Stimulated activated naive CD8-positive, alpha-beta T cell treated with anti-CD3 and anti-CD28 coated beads, Interleukin-15, amount 100 ng/mL, for 72 hours (primary cell): ENCODE measurements around the gene LCN15.

Experiments
- ATAC-seq: fragments of 150-1000 bp; cut with Tn5 transposase; 2 replicates; pipeline ENCODE4 v1.10.0; 2021; ENCODE audit warnings: mild to moderate bottlenecking, moderate library complexity
- DNase-seq, 2 donors: peaks; one replicate each; pipeline ENCODE4 v3.0.0; 2021 to 2022
- H3K27ac Mint-ChIP-seq, 2 donors: one replicate each; pipeline ENCODE4 v1.8.0; 2022; ENCODE audit warnings: mild to moderate bottlenecking in 2 of 2, mixed read lengths in 2 of 2, moderate library complexity in 2 of 2
- H3K27me3 Mint-ChIP-seq: one replicate; pipeline ENCODE4 v1.8.0; 2022; ENCODE audit warnings: mixed read lengths
- H3K4me1 Mint-ChIP-seq: one replicate; pipeline ENCODE4 v1.8.0; 2022; ENCODE audit warnings: mild to moderate bottlenecking, mixed read lengths
- H3K4me3 Mint-ChIP-seq, 2 donors: one replicate each; pipeline ENCODE4 v1.8.0; 2022; ENCODE audit warnings: mild to moderate bottlenecking in 2 of 2, mixed read lengths in 2 of 2, moderate library complexity in 1 of 2
- H3K9me3 Mint-ChIP-seq, 2 donors: one replicate each; pipeline ENCODE4 v1.8.0; 2022; ENCODE audit warnings: mixed read lengths in 2 of 2

LCN15 gene

DNA sequence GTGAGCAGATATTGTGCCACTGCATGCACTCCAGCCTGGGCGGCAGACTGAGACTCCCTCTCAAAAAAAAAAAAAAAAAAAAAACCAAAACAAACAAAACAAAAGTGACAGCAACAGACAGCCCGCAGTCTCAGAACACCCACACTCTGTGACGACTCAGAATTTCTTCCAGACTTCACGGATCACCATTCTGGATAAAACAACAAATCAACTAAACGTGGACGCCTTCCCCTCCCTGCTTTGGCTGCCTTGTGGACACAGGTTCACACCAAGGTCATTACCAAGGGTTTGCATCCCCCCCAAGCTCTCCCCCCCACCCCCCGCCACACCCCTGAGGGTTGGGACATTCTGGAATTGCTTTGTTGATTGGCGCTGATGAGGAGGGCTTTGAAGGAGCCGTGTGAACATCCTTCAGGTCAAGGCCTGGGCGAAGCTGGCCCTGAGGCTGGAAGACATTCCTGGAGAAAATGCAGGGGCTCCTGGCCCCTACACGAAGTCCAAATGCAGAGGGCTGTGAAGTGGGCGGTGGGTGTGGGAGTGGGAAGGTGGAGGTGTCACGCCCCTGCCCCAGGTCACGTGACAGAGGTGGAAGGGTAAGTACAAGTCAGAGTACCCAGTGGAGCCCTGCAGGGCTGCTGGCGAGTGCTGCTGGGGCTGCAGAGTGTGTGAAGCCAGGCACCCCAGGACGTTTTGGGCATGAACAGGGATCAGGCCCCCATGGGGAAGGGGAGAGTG, 31.7 kb downstream of the LCN15 start:
- H3K27me3 Mint-ChIP-seq = no peaks in the 10 kb centered on the region
- H3K4me1 Mint-ChIP-seq = peaks cover 34% of the 10 kb centered on the region
- ATAC-seq (no peak), DNase-seq (no peak)
- no peak overlapping the region for H3K27ac Mint-ChIP-seq
- H3K4me3 Mint-ChIP-seq = no peak overlapping the region
- no peaks in the 10 kb centered on the region for H3K9me3 Mint-ChIP-seq

DNA sequence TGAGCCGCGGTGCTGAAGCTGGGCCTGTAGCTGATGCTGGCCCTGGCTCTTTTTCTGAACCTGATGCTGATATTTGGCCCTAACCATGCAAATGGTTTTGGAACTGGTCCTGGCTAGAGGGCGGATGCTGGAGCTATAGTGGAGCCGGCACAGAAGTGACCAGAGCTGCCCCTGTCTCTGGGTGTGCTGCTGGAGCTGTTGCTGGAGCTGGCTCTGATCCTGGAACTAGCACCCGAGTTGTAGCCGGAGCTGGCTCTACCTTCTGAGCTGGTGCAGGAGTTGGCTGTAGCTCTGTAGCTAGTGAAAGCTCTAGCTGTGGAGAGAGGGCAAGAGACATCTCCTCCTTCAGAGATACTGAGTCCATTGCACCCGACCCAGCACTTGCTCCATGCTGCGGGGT, 34.4 kb downstream of the LCN15 start:
- no peak overlapping the region for H3K27ac Mint-ChIP-seq

GRCh38 chr9:136729144-136729543, 35.2 kb downstream of the LCN15 start:
- H3K9me3 Mint-ChIP-seq = no peaks in the 10 kb centered on the region
- H3K27me3 Mint-ChIP-seq = no peaks in the 10 kb centered on the region
- ATAC-seq = no peak
- H3K4me3 Mint-ChIP-seq = peak overlapping the region; percentile 67 to 69
- no peak for DNase-seq
- no peak overlapping the region for H3K27ac Mint-ChIP-seq
- H3K4me1 Mint-ChIP-seq = peaks cover 55% of the 10 kb centered on the region

More for the DNA sequence above, 34.4 kb downstream of the LCN15 start:
- ATAC-seq (no peak), DNase-seq (no peak)
- no peaks in the 10 kb centered on the region for H3K27me3 Mint-ChIP-seq
- peaks cover 55% of the 10 kb centered on the region for H3K4me1 Mint-ChIP-seq
- peak overlapping the region; percentile 67 to 69 for H3K4me3 Mint-ChIP-seq
- no peaks in the 10 kb centered on the region for H3K9me3 Mint-ChIP-seq

DNA sequence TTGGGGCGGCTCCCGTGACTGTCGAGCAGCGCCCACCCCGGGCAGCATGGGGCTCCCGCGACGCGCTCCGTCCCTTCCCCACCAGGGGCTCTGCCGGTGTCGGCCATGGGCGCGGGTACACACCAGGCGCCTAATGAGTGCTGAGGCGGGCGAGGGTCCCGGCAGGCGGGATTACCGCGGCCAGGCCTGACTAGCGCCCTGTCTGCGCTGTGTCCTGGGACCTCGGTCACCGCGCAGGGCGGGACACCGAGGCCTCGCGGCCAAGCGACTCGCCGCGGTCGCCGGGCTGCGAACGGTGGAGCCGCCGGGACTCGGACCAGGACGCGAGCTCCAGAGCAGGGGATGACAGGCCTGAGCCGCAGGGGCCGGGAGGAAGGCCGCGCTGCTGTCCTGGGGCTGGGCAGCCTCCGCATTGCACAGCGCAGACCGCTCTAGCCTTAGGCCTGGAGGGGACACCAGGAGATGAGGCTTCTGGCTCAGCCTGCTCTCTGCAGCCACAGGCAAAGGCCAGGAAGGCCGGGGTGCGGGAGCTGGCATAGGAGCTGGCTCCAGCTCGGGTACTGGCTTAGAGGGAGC, 35.7 kb downstream of the LCN15 start:
- H3K27ac Mint-ChIP-seq = peak overlapping the region in 1 of 2 donors; percentile 95
- no peaks in the 10 kb centered on the region for H3K9me3 Mint-ChIP-seq
- H3K4me1 Mint-ChIP-seq = peaks cover 56% of the 10 kb centered on the region
- H3K4me3 Mint-ChIP-seq = peak overlapping the region; percentile 67 to 69
- no peak for DNase-seq
- no peaks in the 10 kb centered on the region for H3K27me3 Mint-ChIP-seq
- peak; percentile 40 for ATAC-seq

DNA sequence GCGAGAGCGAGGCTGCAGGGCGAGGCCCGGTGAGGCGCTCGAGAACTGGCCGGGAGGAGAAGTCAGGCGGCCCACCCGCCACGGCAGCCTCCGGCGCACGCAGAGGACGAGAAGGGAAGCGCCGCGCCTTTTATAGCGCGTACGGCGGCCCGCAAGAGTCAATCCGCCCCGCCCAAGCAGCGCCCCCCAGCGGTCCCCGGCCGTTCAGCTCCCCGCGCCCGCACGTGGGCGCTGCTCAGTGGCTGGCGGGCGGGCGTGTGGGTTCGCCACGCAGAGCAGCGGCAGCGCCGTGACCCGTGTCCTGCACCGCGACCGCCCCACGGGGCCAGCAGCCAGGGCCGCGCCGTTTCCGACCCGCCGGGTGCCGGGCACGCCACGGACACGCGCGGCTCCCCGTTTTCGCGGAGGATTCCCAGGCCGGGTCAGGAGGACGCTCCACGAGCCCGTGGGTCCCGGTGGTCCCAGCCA, 36.2 kb downstream of the LCN15 start:
- Mint-ChIP-seq H3K4me1 (peaks cover 61% of the 10 kb centered on the region), H3K27me3 (no peaks in the 10 kb centered on the region), H3K27ac (peak overlapping the region in 1 of 2 donors; percentile 95), H3K9me3 (no peaks in the 10 kb centered on the region), H3K4me3 (peak overlapping the region; percentile 95 to 98)
- DNase-seq (peak; percentile 94 to 96), ATAC-seq (peak; percentile 78)

DNA sequence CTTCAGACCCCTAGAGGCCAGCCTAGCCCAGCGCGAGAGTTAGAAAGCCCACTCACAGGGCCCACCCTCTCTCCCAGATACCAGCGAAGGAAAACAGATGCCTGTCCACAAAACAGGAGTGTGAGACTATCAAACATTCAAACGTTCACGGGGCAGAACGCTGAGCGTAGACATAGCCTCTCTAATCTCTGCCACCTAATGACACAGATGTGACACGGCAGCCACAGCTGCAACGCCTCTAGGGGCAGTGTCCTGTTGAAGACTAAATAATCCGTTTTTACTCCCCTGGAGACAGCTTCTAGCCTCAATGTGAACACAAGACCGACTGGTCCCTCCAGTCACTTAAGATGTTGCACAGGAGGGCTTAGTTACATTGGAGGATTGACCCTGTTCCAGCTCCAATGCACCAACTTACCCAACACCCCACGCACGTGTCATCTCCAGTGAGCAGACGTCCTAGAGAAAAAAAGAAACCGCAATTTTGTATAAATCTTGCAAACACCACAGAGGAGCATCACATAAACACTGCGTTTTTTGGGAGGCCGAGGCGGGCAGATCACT, 37.6 kb downstream of the LCN15 start:
- DNase-seq (peak; percentile 44 to 59), ATAC-seq (peak; percentile 71)
- Mint-ChIP-seq H3K4me3 (peak overlapping the region; percentile 95 to 98), H3K4me1 (peaks cover 52% of the 10 kb centered on the region), H3K27me3 (no peaks in the 10 kb centered on the region), H3K9me3 (no peaks in the 10 kb centered on the region), H3K27ac (peak overlapping the region; percentile 98 to 99)

DNA sequence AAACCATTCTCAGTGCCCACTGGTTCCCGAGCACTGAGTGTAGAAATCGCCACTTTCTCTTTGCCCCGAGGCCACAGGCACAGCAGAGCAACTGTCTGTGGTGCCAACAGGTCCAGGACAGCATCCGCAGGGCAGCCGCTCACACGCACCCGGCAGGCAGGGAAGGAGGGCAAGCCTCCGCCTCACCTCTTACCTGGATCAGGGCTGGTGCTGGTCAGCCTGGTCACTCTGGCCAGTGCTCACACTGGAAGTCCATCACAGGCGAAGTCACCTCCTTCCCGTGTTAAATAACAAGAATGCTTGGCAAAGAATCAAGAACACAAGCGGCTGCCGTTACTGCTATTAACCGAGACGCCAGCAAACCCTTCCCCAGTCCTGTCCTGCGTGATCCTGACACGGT, 38.2 kb downstream of the LCN15 start:
- ATAC-seq (no peak), DNase-seq (no peak)
- H3K4me1 Mint-ChIP-seq = peaks cover 54% of the 10 kb centered on the region
- no peaks in the 10 kb centered on the region for H3K27me3 Mint-ChIP-seq
- H3K9me3 Mint-ChIP-seq = no peaks in the 10 kb centered on the region
- peak overlapping the region; percentile 98 to 99 for H3K27ac Mint-ChIP-seq
- H3K4me3 Mint-ChIP-seq = peak overlapping the region; percentile 95 to 98

DNA sequence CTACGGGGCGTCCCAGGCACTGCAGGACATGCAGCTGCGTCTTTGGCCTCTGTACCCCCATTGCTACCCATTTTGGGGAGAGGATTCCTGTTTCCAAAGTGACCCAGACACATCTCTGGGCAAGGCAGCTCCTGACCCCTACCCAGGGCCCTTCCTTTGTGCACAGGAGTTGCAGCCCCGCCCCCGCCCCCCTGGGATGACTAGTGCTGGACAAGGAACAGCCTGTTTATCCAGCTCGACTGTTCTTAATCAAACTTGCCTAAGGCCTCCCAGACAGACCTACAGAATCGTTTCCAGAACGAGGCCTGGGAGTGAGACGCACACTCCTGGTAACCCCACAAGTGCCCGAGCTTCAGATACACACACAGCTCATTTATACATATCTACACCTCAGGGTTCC, 38.7 kb downstream of the LCN15 start:
- no peak overlapping the region for H3K27ac Mint-ChIP-seq
- no peaks in the 10 kb centered on the region for H3K27me3 Mint-ChIP-seq
- no peaks in the 10 kb centered on the region for H3K9me3 Mint-ChIP-seq
- H3K4me1 Mint-ChIP-seq = peaks cover 56% of the 10 kb centered on the region
- no peak for ATAC-seq
- no peak for DNase-seq
- H3K4me3 Mint-ChIP-seq = peak overlapping the region; percentile 95 to 98

GRCh38 chr9:136724772-136725171, 39.5 kb downstream of the LCN15 start:
- Mint-ChIP-seq H3K27me3 (no peaks in the 10 kb centered on the region), H3K4me1 (peaks cover 56% of the 10 kb centered on the region), H3K4me3 (peak overlapping the region in 1 of 2 donors; percentile 26), H3K9me3 (no peaks in the 10 kb centered on the region), H3K27ac (peak overlapping the region in 1 of 2 donors; percentile 57)
- DNase-seq = no peak
- no peak for ATAC-seq

- H3K27me3 Mint-ChIP-seq = no peaks in the 10 kb centered on the region
- H3K27ac Mint-ChIP-seq = peak overlapping the region in 1 of 2 donors; percentile 33
- no peak overlapping the region for H3K4me3 Mint-ChIP-seq
- ATAC-seq (no peak), DNase-seq (no peak)
- peaks cover 54% of the 10 kb centered on the region for H3K4me1 Mint-ChIP-seq
- H3K9me3 Mint-ChIP-seq = no peaks in the 10 kb centered on the region
These were observed 40.3 kb downstream of the LCN15 start for GRCh38 chr9:136723989-136724388.

GRCh38 chr9:136723362-136723976, 40.8 kb downstream of the LCN15 start:
- Mint-ChIP-seq H3K27ac (peak overlapping the region in 1 of 2 donors; percentile 33), H3K9me3 (no peaks in the 10 kb centered on the region), H3K4me1 (peaks cover 57% of the 10 kb centered on the region), H3K27me3 (no peaks in the 10 kb centered on the region), H3K4me3 (peak overlapping the region in 1 of 2 donors; percentile 21)
- DNase-seq (no peak), ATAC-seq (no peak)

DNA sequence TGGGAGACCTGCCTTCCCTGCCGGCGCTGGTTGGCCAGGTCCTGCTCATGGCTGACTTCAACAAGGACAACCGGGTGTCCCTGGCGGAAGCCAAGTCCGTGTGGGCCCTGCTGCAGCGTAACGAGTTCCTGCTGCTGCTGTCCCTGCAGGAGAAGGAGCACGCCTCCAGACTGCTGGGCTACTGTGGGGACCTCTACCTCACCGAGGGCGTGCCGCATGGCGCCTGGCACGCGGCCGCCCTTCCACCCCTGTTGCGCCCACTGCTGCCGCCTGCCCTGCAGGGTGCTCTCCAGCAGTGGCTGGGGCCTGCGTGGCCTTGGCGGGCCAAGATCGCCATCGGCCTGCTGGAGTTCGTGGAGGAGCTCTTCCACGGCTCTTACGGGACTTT, 41.4 kb downstream of the LCN15 start:
- Mint-ChIP-seq H3K9me3 (no peaks in the 10 kb centered on the region), H3K4me1 (peaks cover 59% of the 10 kb centered on the region), H3K4me3 (no peak overlapping the region), H3K27me3 (no peaks in the 10 kb centered on the region), H3K27ac (peak overlapping the region in 1 of 2 donors; percentile 12)
- no peak for DNase-seq
- no peak for ATAC-seq

- no peak for DNase-seq
- no peaks in the 10 kb centered on the region for H3K27me3 Mint-ChIP-seq
- H3K27ac Mint-ChIP-seq = no peak overlapping the region
- no peak for ATAC-seq
- no peaks in the 10 kb centered on the region for H3K9me3 Mint-ChIP-seq
- no peak overlapping the region for H3K4me3 Mint-ChIP-seq
- peaks cover 59% of the 10 kb centered on the region for H3K4me1 Mint-ChIP-seq
These were observed 42.0 kb downstream of the LCN15 start for GRCh38 chr9:136722093-136722968.

GRCh38 chr9:136721339-136722092, 42.8 kb downstream of the LCN15 start:
- ATAC-seq (no peak), DNase-seq (no peak)
- H3K4me1 Mint-ChIP-seq = peaks cover 53% of the 10 kb centered on the region
- H3K9me3 Mint-ChIP-seq = no peaks in the 10 kb centered on the region
- no peak overlapping the region for H3K4me3 Mint-ChIP-seq
- peak overlapping the region in 1 of 2 donors; percentile 9 for H3K27ac Mint-ChIP-seq
- no peaks in the 10 kb centered on the region for H3K27me3 Mint-ChIP-seq
